Measurements from ENCODE around the gene EIF3F.

The EIF3F gene

GRCh38 chr11:8049084-8049483, 61.9 kb downstream of the EIF3F start:
- Mint-ChIP-seq H3K4me1 (no peaks in the 10 kb centered on the region), H3K4me3 (no peak overlapping the region), H3K36me3 (no peaks in the 10 kb centered on the region), H3K27ac (no peak overlapping the region), H3K27me3 (peaks cover 18 to 40% of the 10 kb centered on the region in 2 donors), H3K9me3 (no peaks in the 10 kb centered on the region)
- DNase-seq (no peak), ATAC-seq (replicated peaks) (no peak)

All from stimulated activated naive B cell treated with anti-CD40 and anti-IgM and Interleukin-4, amounts not matched to agents 10 μg/mL and 1 μg/mL and 100 μg/mL, for 72 hours (primary cell).